DMS153 (cell line): ENCODE results near the gene SLC7A10.
"Not testable (repeated sequence)": the region's sequence is repeated elsewhere in the genome, so short reads cannot be mapped to it uniquely, and the experiment has no call there.

ENCODE experiments used
- DNase-seq: peaks from one replicate; lab custom pipeline; 2025; lab: John Stamatoyannopoulos, UW

The SLC7A10 gene

GRCh38 chr19:33201886-33202545 lies 23.6 kb downstream of the SLC7A10 start:
- no peak for DNase-seq

GRCh38 chr19:33201473-33201872 lies 24.2 kb downstream of the SLC7A10 start:
- no peak for DNase-seq

GRCh38 chr19:33199441-33200265 lies 26.0 kb downstream of the SLC7A10 start:
- no peak for DNase-seq

GRCh38 chr19:33198169-33198568 lies 27.5 kb downstream of the SLC7A10 start:
- DNase-seq, result no peak

- DNase-seq, result no peak
Measured at GRCh38 chr19:33197591-33198000, 28.1 kb downstream of the SLC7A10 start.

- DNase-seq, result no peak
Measured at GRCh38 chr19:33196446-33197193, 29.0 kb downstream of the SLC7A10 start.

- no peak for DNase-seq
Measured at GRCh38 chr19:33195645-33196347, 29.9 kb downstream of the SLC7A10 start.

- DNase-seq, result no peak
Measured at GRCh38 chr19:33194886-33195644, 30.6 kb downstream of the SLC7A10 start.

GRCh38 chr19:33194532-33194885 lies 31.1 kb downstream of the SLC7A10 start:
- no peak for DNase-seq

- DNase-seq, result no peak
Measured at GRCh38 chr19:33193865-33194362, 31.7 kb downstream of the SLC7A10 start, which contains the start of gene LRP3. Gene LRP3, plus strand, starts transcription at chr19:33194330. Its CDS starts 456 bp downstream, at chr19:33194786.

GRCh38 chr19:33193269-33193864 lies 32.3 kb downstream of the SLC7A10 start:
- DNase-seq, result no peak

GRCh38 chr19:33192010-33192409 lies 33.6 kb downstream of the SLC7A10 start:
- no peak for DNase-seq

GRCh38 chr19:33191501-33191900 lies 34.1 kb downstream of the SLC7A10 start:
- no peak for DNase-seq

- DNase-seq, result not testable (repeated sequence)
Measured at GRCh38 chr19:33191092-33191491, 34.6 kb downstream of the SLC7A10 start.

- no peak for DNase-seq
Measured at GRCh38 chr19:33189453-33189852, 36.2 kb downstream of the SLC7A10 start.

- DNase-seq, result no peak
Measured at GRCh38 chr19:33187183-33187540, 38.5 kb downstream of the SLC7A10 start.

GRCh38 chr19:33186431-33187182 lies 39.0 kb downstream of the SLC7A10 start:
- no peak for DNase-seq

- DNase-seq, result no peak
Measured at GRCh38 chr19:33177417-33177979, 48.2 kb downstream of the SLC7A10 start.

- DNase-seq, result peak; percentile 100
Measured at GRCh38 chr19:33176670-33177416, 48.8 kb downstream of the SLC7A10 start.
